Measurements from ENCODE around the gene WAPL.

DNA sequence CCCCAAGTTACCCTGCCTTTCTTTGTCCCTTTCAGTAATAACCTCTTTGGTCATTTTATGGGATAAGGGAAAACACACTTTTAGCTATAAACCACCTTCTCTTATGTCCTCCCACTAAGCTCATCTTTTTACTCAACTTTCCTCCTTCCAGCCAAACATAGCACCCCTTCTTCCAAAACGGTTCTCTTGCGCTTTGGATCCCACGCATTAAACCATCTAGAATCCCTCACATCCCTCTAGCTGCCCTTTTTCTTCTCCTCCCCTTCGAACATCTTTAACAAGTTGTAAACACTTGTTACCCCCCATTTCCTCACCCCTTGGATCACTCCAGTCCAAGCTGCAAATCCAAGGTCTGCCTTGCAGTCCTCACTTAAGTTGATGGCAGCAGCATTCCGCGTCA is 13.4 kb downstream of the WAPL start:
- no peak for TF ChIP-seq SIN3A (IDR thresholded peaks at IDR 0.05; ENCODE audit: borderline replicate concordance, insufficient read depth, low read length)
- TF ChIP-seq, protein P1, sequence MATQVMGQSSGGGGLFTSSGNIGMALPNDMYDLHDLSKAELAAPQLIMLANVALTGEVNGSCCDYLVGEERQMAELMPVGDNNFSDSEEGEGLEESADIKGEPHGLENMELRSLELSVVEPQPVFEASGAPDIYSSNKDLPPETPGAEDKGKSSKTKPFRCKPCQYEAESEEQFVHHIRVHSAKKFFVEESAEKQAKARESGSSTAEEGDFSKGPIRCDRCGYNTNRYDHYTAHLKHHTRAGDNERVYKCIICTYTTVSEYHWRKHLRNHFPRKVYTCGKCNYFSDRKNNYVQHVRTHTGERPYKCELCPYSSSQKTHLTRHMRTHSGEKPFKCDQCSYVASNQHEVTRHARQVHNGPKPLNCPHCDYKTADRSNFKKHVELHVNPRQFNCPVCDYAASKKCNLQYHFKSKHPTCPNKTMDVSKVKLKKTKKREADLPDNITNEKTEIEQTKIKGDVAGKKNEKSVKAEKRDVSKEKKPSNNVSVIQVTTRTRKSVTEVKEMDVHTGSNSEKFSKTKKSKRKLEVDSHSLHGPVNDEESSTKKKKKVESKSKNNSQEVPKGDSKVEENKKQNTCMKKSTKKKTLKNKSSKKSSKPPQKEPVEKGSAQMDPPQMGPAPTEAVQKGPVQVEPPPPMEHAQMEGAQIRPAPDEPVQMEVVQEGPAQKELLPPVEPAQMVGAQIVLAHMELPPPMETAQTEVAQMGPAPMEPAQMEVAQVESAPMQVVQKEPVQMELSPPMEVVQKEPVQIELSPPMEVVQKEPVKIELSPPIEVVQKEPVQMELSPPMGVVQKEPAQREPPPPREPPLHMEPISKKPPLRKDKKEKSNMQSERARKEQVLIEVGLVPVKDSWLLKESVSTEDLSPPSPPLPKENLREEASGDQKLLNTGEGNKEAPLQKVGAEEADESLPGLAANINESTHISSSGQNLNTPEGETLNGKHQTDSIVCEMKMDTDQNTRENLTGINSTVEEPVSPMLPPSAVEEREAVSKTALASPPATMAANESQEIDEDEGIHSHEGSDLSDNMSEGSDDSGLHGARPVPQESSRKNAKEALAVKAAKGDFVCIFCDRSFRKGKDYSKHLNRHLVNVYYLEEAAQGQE (IDR thresholded peaks at IDR 0.05; ENCODE audit: insufficient read depth in 1 of 2, low read depth in 2 of 2, low read length in 2 of 2) = no peak
- no peak for TF ChIP-seq TAF1 (IDR thresholded peaks at IDR 0.05; ENCODE audit: borderline replicate concordance, insufficient read depth, low read length)
